ENCODE measurements around the gene CASZ1. TPM values are rescaled to one million over a fixed set of nuclear protein-coding genes. Genes with fewer than 3 reads are reported as not detected.

CASZ1 gene
- total RNA-seq, 1 donor from 2014 or later = 3.4 TPM

GRCh38 chr1:10613340-10613739 lies 183.1 kb downstream of the CASZ1 start:
- H3K27ac Mint-ChIP-seq = no peak overlapping the region
- no peak overlapping the region for H3K4me3 Mint-ChIP-seq
- Histone ChIP-seq H2AFZ (replicated peaks) (no peak overlapping the region), H3F3A (ENCODE audit: low read depth) (peaks cover 8% of the 10 kb centered on the region), H4K20me1 (ENCODE audit: low read depth) (peaks cover 31% of the 10 kb centered on the region), H3K4me3 (no peak overlapping the region), H3K4me2 (no peak overlapping the region), H3K36me3 (no peaks in the 10 kb centered on the region), H3K27me3 (no peaks in the 10 kb centered on the region), H3K9me3 (ENCODE audit: low read depth) (no peaks in the 10 kb centered on the region), H3K27ac (no peak overlapping the region), H3K9ac (no peak overlapping the region), H3K4me1 (peaks cover 14% of the 10 kb centered on the region), H3K79me2 (ENCODE audit: low read depth) (no peaks in the 10 kb centered on the region)
- H3K27me3 Mint-ChIP-seq (ENCODE audit: insufficient read depth, low read depth) = peaks cover 2% of the 10 kb centered on the region
- peaks cover 11% of the 10 kb centered on the region for H3K4me1 Mint-ChIP-seq
- TF ChIP-seq CTCF (IDR thresholded peaks at IDR 0.05) = no peak
- TF ChIP-seq EZH2 (IDR thresholded peaks at IDR 0.05) = no peak
- TF ChIP-seq EZH2phosphoT487 (IDR thresholded peaks at IDR 0.05) = no peak
- no peaks in the 10 kb centered on the region for H3K9me3 Mint-ChIP-seq
- no peak for DNase-seq (ENCODE audit: low spot score)
- no peaks in the 10 kb centered on the region for H3K36me3 Mint-ChIP-seq

GRCh38 chr1:10612436-10613160 lies 183.8 kb downstream of the CASZ1 start:
- peaks cover 2% of the 10 kb centered on the region for H3K27me3 Mint-ChIP-seq (ENCODE audit: insufficient read depth, low read depth)
- H3K4me3 ChIP-seq = no peak overlapping the region
- no peak overlapping the region for H2AFZ ChIP-seq (replicated peaks)
- no peaks in the 10 kb centered on the region for H3K79me2 ChIP-seq (ENCODE audit: low read depth)
- H3K4me3 Mint-ChIP-seq = no peak overlapping the region
- H3K27me3 ChIP-seq = no peaks in the 10 kb centered on the region
- H3K27ac ChIP-seq = no peak overlapping the region
- no peaks in the 10 kb centered on the region for H3K9me3 ChIP-seq (ENCODE audit: low read depth)
- H3K36me3 Mint-ChIP-seq = no peaks in the 10 kb centered on the region
- no peak overlapping the region for H3K27ac Mint-ChIP-seq
- H3K36me3 ChIP-seq = no peaks in the 10 kb centered on the region
- DNase-seq (ENCODE audit: low spot score) = no peak
- H3F3A ChIP-seq (ENCODE audit: low read depth) = peaks cover 10% of the 10 kb centered on the region
- TF ChIP-seq CTCF (IDR thresholded peaks at IDR 0.05) (no peak), EZH2phosphoT487 (IDR thresholded peaks at IDR 0.05) (no peak), EZH2 (IDR thresholded peaks at IDR 0.05) (no peak)
- H3K4me2 ChIP-seq = no peak overlapping the region
- H3K4me1 ChIP-seq = peaks cover 14% of the 10 kb centered on the region
- peaks cover 11% of the 10 kb centered on the region for H3K4me1 Mint-ChIP-seq
- no peaks in the 10 kb centered on the region for H3K9me3 Mint-ChIP-seq
- no peak overlapping the region for H3K9ac ChIP-seq
- peaks cover 31% of the 10 kb centered on the region for H4K20me1 ChIP-seq (ENCODE audit: low read depth)

- Mint-ChIP-seq H3K27ac (no peak overlapping the region), H3K4me1 (peaks cover 11% of the 10 kb centered on the region), H3K36me3 (peaks cover 4% of the 10 kb centered on the region), H3K27me3 (ENCODE audit: insufficient read depth, low read depth) (no peaks in the 10 kb centered on the region), H3K4me3 (no peak overlapping the region), H3K9me3 (no peaks in the 10 kb centered on the region)
- TF ChIP-seq CTCF (IDR thresholded peaks at IDR 0.05) (no peak), EZH2phosphoT487 (IDR thresholded peaks at IDR 0.05) (no peak), EZH2 (IDR thresholded peaks at IDR 0.05) (no peak)
- no peak for DNase-seq (ENCODE audit: low spot score)
- Histone ChIP-seq H3K4me2 (no peak overlapping the region), H3K79me2 (ENCODE audit: low read depth) (no peaks in the 10 kb centered on the region), H3K9me3 (ENCODE audit: low read depth) (no peaks in the 10 kb centered on the region), H3K9ac (no peak overlapping the region), H3F3A (ENCODE audit: low read depth) (peaks cover 10% of the 10 kb centered on the region), H3K4me3 (no peak overlapping the region), H4K20me1 (ENCODE audit: low read depth) (peaks cover 25% of the 10 kb centered on the region), H3K36me3 (no peaks in the 10 kb centered on the region), H3K27me3 (no peaks in the 10 kb centered on the region), H3K4me1 (peaks cover 14% of the 10 kb centered on the region), H3K27ac (no peak overlapping the region), H2AFZ (replicated peaks) (no peak overlapping the region)
These were observed 185.4 kb downstream of the CASZ1 start for GRCh38 chr1:10610901-10611600.

Data from neural progenitor cell (in vitro differentiated cells).